Keratinocyte (primary cell): ENCODE results near the gene WT1.

ENCODE experiments used
- EZH2 ChIP-seq: IDR thresholded peaks from one replicate; pipeline ENCODE4 v1.6.1; 2012; ENCODE audit warnings: inconsistent platforms, mild to moderate bottlenecking, low read length, moderate library complexity
- TF ChIP-seq, protein P1 (sequence below), 3 experiments: IDR thresholded peaks in 1 of 3; conservative IDR thresholded peaks in 1 of 3; optimal IDR thresholded peaks in 1 of 3; 2 replicates in 2 of 3; 3 replicates in 1 of 3; pipeline versions ENCODE3 to v1.5.1; 2011; ENCODE audit warnings: low read length in 3 of 3, mild to moderate bottlenecking in 3 of 3, moderate library complexity in 2 of 3, control low read depth in 1 of 3, inconsistent platforms in 1 of 3; ENCODE audit not compliant: insufficient read depth in 2 of 3; ENCODE audit errors: extremely low read depth in 1 of 3

DNA sequence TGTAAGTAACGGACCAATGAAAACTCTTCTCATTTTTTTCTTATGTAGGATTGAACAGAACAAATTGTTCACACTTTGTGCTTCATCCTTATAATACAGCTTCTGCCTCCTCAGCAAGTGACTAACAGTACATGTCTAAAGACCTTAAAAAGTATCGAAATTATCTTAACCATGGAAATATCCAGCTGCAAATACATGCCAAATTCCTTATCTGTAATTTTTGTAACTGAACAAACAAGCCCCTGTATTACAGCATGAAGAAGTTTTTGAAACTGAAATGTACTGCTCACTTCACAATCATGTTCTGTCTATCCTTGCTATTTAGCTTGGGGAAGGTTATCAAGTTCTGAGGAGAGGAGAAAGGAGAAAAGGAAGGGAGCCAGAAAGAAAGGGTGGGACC, 20.4 kb downstream of the WT1 start:
- TF ChIP-seq, protein P1, sequence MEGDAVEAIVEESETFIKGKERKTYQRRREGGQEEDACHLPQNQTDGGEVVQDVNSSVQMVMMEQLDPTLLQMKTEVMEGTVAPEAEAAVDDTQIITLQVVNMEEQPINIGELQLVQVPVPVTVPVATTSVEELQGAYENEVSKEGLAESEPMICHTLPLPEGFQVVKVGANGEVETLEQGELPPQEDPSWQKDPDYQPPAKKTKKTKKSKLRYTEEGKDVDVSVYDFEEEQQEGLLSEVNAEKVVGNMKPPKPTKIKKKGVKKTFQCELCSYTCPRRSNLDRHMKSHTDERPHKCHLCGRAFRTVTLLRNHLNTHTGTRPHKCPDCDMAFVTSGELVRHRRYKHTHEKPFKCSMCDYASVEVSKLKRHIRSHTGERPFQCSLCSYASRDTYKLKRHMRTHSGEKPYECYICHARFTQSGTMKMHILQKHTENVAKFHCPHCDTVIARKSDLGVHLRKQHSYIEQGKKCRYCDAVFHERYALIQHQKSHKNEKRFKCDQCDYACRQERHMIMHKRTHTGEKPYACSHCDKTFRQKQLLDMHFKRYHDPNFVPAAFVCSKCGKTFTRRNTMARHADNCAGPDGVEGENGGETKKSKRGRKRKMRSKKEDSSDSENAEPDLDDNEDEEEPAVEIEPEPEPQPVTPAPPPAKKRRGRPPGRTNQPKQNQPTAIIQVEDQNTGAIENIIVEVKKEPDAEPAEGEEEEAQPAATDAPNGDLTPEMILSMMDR (optimal IDR thresholded peaks at IDR 0.05 in 1 of 3, IDR thresholded peaks at IDR 0.05 in 1 of 3, conservative IDR thresholded peaks at IDR 0.05 in 1 of 3; ENCODE audit: extremely low read depth in 1 of 3, insufficient read depth in 2 of 3, low read length in 3 of 3): no peak
- TF ChIP-seq EZH2: no peak
